Erythroblast (primary cell): Measurements from ENCODE around the gene PRSS3.

Experiments used
- GATA1 ChIP-seq: IDR thresholded peaks from 2 replicates; pipeline ENCODE4 v1.6.1; 2011; ENCODE audit warnings: low read depth, mild to moderate bottlenecking, control low read depth, low read length, moderate library complexity
- POLR2A ChIP-seq: IDR thresholded peaks from 2 replicates; pipeline ENCODE4 v1.6.1; 2011; ENCODE audit warnings: mild to moderate bottlenecking, low read length

DNA sequence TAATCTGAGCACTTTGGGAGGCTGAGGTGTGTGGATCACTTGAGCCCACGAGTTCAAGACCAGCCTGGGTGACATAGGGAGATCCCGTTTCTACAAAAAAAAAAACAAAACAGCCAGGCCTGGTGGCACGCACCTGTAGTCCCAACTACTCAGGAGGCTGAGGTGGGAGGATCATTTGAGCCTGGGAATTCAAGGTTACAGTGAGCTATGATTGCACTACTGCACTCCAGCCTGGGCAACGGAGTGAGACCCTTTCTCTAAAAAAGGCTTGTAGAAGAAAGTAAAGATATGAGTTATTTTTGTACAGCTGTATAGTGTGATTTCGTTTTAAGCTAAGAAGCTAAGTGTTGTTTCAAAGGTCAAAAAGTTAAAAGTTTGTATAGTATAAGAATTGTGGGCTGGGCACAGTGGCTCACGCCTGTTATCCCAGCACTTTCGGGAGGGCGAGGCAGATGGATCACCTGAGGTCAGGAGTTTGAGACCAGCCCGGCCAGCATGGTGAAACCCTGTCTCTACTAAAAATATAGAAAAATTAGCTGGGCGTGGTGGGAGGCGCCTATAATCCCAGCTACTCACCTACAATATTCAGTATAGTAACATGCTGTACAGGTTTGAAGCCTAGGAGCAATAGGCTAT is 40.4 kb downstream of the PRSS3 start:
- TF ChIP-seq POLR2A (no peak), GATA1 (no peak)
